IMR-90 (cell line): Measurements from ENCODE around the gene TTC21A. TPM values are rescaled to one million over a fixed set of nuclear protein-coding genes. Genes with fewer than 3 reads are reported as not detected.

ENCODE experiments used
- ATAC-seq: fragments of 200-7000 bp; cut with Tn5 transposase; 2 replicates; pipeline ENCODE4 v1.9.1; 2020; ENCODE audit warnings: low read depth, mild to moderate bottlenecking, moderate library complexity
- BruUV-seq: library from RNA; stranded (reverse); fragments of 400-500 nt; replicated peaks from 2 replicates; lab custom pipeline; 2021; lab: Mats Ljungman, UMichigan
- CTCF ChIA-PET: fragments of 300-600 bp; formaldehyde crosslinking; extraction: SDS; loops from one replicate; lab custom pipeline; 2021; ENCODE audit warnings: antibody characterized with exemption; lab: Yijun Ruan, JAX
- POLR2A ChIA-PET: fragments of 300-600 bp; sonication (Branson Sonifier 250); formaldehyde crosslinking; loops from one replicate; lab custom pipeline; 2022; ENCODE audit warnings: antibody characterized with exemption; ENCODE audit not compliant: unreplicated experiment; lab: Charles Lee
- DNase-seq: peaks from one replicate; pipeline ENCODE4 v3.0.0; 2013
- H2AFZ ChIP-seq: replicated peaks from 2 replicates; pipeline ENCODE3; 2013; ENCODE audit warnings: low read length, mild to moderate bottlenecking; ENCODE audit not compliant: poor library complexity
- H2AK5ac ChIP-seq: 2 replicates; pipeline ENCODE4 v1.6.1; 2013; ENCODE audit warnings: low read depth, low read length, inconsistent platforms
- H2AK9ac ChIP-seq: replicated peaks from 2 replicates; pipeline ENCODE3; 2013; ENCODE audit warnings: mild to moderate bottlenecking, low read depth, low read length, moderate library complexity; ENCODE audit not compliant: poor library complexity
- H2BK120ac ChIP-seq: 2 replicates; pipeline ENCODE4 v1.6.1; 2013; ENCODE audit warnings: low read depth, low read length, inconsistent platforms
- H2BK15ac ChIP-seq: 3 replicates; pipeline ENCODE4 v1.6.1; 2013; ENCODE audit warnings: low read depth, low read length, inconsistent platforms
- H2BK20ac ChIP-seq: 2 replicates; pipeline ENCODE4 v1.6.1; 2013; ENCODE audit warnings: low read depth, mild to moderate bottlenecking, inconsistent platforms, low read length, moderate library complexity
- H2BK5ac ChIP-seq: 2 replicates; pipeline ENCODE4 v1.6.1; 2013; ENCODE audit warnings: mild to moderate bottlenecking, low read depth, low read length, inconsistent platforms; ENCODE audit not compliant: poor library complexity, severe bottlenecking
- H3K14ac ChIP-seq: replicated peaks from 2 replicates; pipeline ENCODE4 v1.6.1; 2013; ENCODE audit warnings: low read depth, low read length, inconsistent platforms
- H3K18ac ChIP-seq: 2 replicates; pipeline ENCODE4 v1.6.1; 2013; ENCODE audit warnings: low read depth, low read length, control low read depth
- H3K23ac ChIP-seq: 2 replicates; pipeline ENCODE4 v1.6.1; 2013; ENCODE audit warnings: low read depth, low read length, inconsistent platforms
- H3K27ac ChIP-seq: 2 replicates; pipeline ENCODE4 v1.5.1; 2013; ENCODE audit warnings: mild to moderate bottlenecking, control low read depth, low read length; ENCODE audit not compliant: insufficient read depth
- H3K27me3 ChIP-seq: 2 replicates; pipeline ENCODE4 v1.6.1; 2013; ENCODE audit warnings: low read length; ENCODE audit not compliant: control insufficient read depth, insufficient read depth
- H3K36me3 ChIP-seq: 2 replicates; pipeline ENCODE4 v1.6.1; 2013; ENCODE audit warnings: low read length, mixed read lengths; ENCODE audit not compliant: control insufficient read depth, insufficient read depth
- H3K4ac ChIP-seq: 2 replicates; pipeline ENCODE4 v1.6.1; 2013; ENCODE audit warnings: low read depth, low read length, inconsistent platforms
- H3K4me1 ChIP-seq: 2 replicates; pipeline ENCODE4 v1.6.1; 2013; ENCODE audit warnings: low read length, mixed read lengths; ENCODE audit not compliant: control insufficient read depth, insufficient read depth
- H3K4me2 ChIP-seq: 2 replicates; pipeline ENCODE4 v1.6.1; 2013; ENCODE audit warnings: low read depth, mild to moderate bottlenecking, control low read depth, low read length, moderate library complexity
- H3K4me3 ChIP-seq: 2 replicates; pipeline ENCODE4 v1.5.1; 2013; ENCODE audit warnings: low read depth, mild to moderate bottlenecking, control low read depth, low read length, moderate library complexity; ENCODE audit not compliant: insufficient read depth
- H3K56ac ChIP-seq: 2 replicates; pipeline ENCODE4 v1.6.1; 2013; ENCODE audit warnings: low read length, inconsistent platforms; ENCODE audit not compliant: insufficient read depth; ENCODE audit errors: extremely low read depth
- H3K79me1 ChIP-seq, 2 experiments: 2 replicates each; pipeline ENCODE4 v1.6.1; 2013; ENCODE audit warnings: low read length in 2 of 2, inconsistent platforms in 1 of 2, low read depth in 1 of 2
- H3K9ac ChIP-seq: 2 replicates; pipeline ENCODE4 v1.6.1; 2013; ENCODE audit warnings: low read depth, low read length, control low read depth
- H3K9me1 ChIP-seq: 2 replicates; pipeline ENCODE4 v1.6.1; 2013; ENCODE audit warnings: low read length, inconsistent platforms; ENCODE audit not compliant: insufficient read depth
- H3K9me3 ChIP-seq: 2 replicates; pipeline ENCODE4 v1.6.1; 2013; ENCODE audit warnings: low read length; ENCODE audit not compliant: control insufficient read depth, insufficient read depth
- H4K20me1 ChIP-seq: 2 replicates; pipeline ENCODE4 v1.6.1; 2013; ENCODE audit warnings: low read length, inconsistent platforms; ENCODE audit not compliant: insufficient read depth
- H4K5ac ChIP-seq: 2 replicates; pipeline ENCODE4 v1.6.1; 2013; ENCODE audit warnings: mild to moderate bottlenecking, low read depth, low read length, control low read depth
- H4K8ac ChIP-seq, 2 experiments: 2 replicates each; pipeline ENCODE4 v1.6.1; 2013; ENCODE audit warnings: low read depth in 2 of 2, low read length in 2 of 2, control low read depth in 1 of 2, inconsistent platforms in 1 of 2
- H4K91ac ChIP-seq: 2 replicates; pipeline ENCODE4 v1.6.1; 2013; ENCODE audit warnings: low read depth, low read length, inconsistent platforms; ENCODE audit not compliant: insufficient read depth
- BHLHE40 ChIP-seq: fragments of 150-350 bp; IDR thresholded peaks from 2 replicates; pipeline ENCODE4 v1.6.1; 2016; ENCODE audit warnings: mild to moderate bottlenecking, low read depth, low read length
- CEBPB ChIP-seq: IDR thresholded peaks from 2 replicates; pipeline ENCODE4 v1.6.1; 2012; ENCODE audit warnings: low read depth, low read length, improper control_type of control experiment
- CHD1 ChIP-seq: IDR thresholded peaks from 2 replicates; pipeline ENCODE4 v1.6.1; 2012; ENCODE audit warnings: low read depth, low read length, improper control_type of control experiment
- CTCF ChIP-seq: conservative IDR thresholded peaks from 2 replicates; pipeline ENCODE4 v1.5.1; 2012; ENCODE audit warnings: mild to moderate bottlenecking, low read depth, low read length, improper control_type of control experiment
- FOS ChIP-seq: fragments of 150-350 bp; IDR thresholded peaks from 2 replicates; pipeline ENCODE4 v1.6.1; 2016; ENCODE audit warnings: low read depth, low read length
- MAFK ChIP-seq: IDR thresholded peaks from 2 replicates; pipeline ENCODE4 v1.6.1; 2012; ENCODE audit warnings: low read depth, low read length, improper control_type of control experiment
- MAZ ChIP-seq: IDR thresholded peaks from 2 replicates; pipeline ENCODE4 v1.6.1; 2012; ENCODE audit warnings: low read depth, mild to moderate bottlenecking, low read length, improper control_type of control experiment, moderate library complexity, borderline replicate concordance
- MXI1 ChIP-seq: IDR thresholded peaks from 2 replicates; pipeline ENCODE4 v1.6.1; 2012; ENCODE audit warnings: low read depth, mild to moderate bottlenecking, low read length, moderate library complexity, borderline replicate concordance
- NFE2L2 ChIP-seq: fragments of 150-350 bp; IDR thresholded peaks from 2 replicates; pipeline ENCODE4 v1.6.1; 2016; ENCODE audit warnings: low read depth, mild to moderate bottlenecking, low read length
- POLR2A ChIP-seq: IDR thresholded peaks from 2 replicates; pipeline ENCODE4 v1.6.1; 2012; ENCODE audit warnings: mild to moderate bottlenecking, low read depth, low read length
- RAD21 ChIP-seq: IDR thresholded peaks from 2 replicates; pipeline ENCODE4 v1.6.1; 2012; ENCODE audit warnings: low read length, improper control_type of control experiment
- RCOR1 ChIP-seq: IDR thresholded peaks from 2 replicates; pipeline ENCODE4 v1.6.1; 2012; ENCODE audit warnings: mild to moderate bottlenecking, low read length, improper control_type of control experiment; ENCODE audit not compliant: insufficient replicate concordance
- RFX5 ChIP-seq: IDR thresholded peaks from 2 replicates; pipeline ENCODE4 v1.8.0; 2012; ENCODE audit warnings: low read depth, mild to moderate bottlenecking, low read length, moderate library complexity
- SMC3 ChIP-seq: fragments of 150-350 bp; IDR thresholded peaks from 2 replicates; pipeline ENCODE4 v1.6.1; 2016; ENCODE audit warnings: low read depth, mild to moderate bottlenecking, antibody characterized with exemption, low read length, moderate library complexity
- WGBS, 2 experiments: methylation state at CpG; one replicate each; pipeline versions ENCODE4 v1.1.5 to v1.1.7; 2013; ENCODE audit warnings: missing lambda C conversion rate in 2 of 2; ENCODE audit not compliant: insufficient read length in 1 of 2; ENCODE audit errors: extremely low coverage in 2 of 2; 5-methylcytosine and 5-hydroxymethylcytosine counted together
- dilution Hi-C: fragments of 300-500 bp; cut with HindIII; formaldehyde crosslinking; loops from one replicate; pipeline ENCODE4 v1.14.3; 2018; ENCODE audit warnings: low sequenced_read_pairs; ENCODE audit not compliant: unreplicated experiment
- in situ Hi-C: fragments of 300-500 bp; cut with MboI; formaldehyde crosslinking; loops from 3 replicates; pipeline ENCODE4 v1.14.3; 2019; ENCODE audit warnings: low sequenced_read_pairs, inconsistent platforms, mixed read lengths
- intact Hi-C: fragments of 100-400 bp; cut with micrococcal nuclease; formaldehyde crosslinking; loops from 2 replicates; pipeline ENCODE4 v1.10.0; 2022
- polyA plus RNA-seq, 3 experiments: library from polyadenylated mRNA; depleted of rRNA; stranded (reverse); fragments of >200 nt; gene quantifications; 2 replicates each; pipeline ENCODE4 v1.2.3, GENCODE V29; 2012; ENCODE audit warnings: low replicate concordance in 1 of 3
- total RNA-seq: library from RNA; depleted of rRNA; stranded (reverse); fragments of >200 nt; gene quantifications from 2 replicates; pipeline ENCODE4 v1.2.3, GENCODE V29; 2012
- TF ChIP-seq, protein P1 (sequence below): fragments of 150-350 bp; IDR thresholded peaks from 2 replicates; pipeline ENCODE4 v1.6.1; 2016; ENCODE audit warnings: low read depth, mild to moderate bottlenecking, low read length, moderate library complexity, borderline replicate concordance
- TF ChIP-seq, protein P2 (sequence below): fragments of 150-350 bp; IDR thresholded peaks from 2 replicates; pipeline ENCODE4 v1.6.1; 2017; ENCODE audit warnings: mild to moderate bottlenecking, antibody characterized with exemption, low read length, low read depth

Gene TTC21A
- total and polyA plus RNA-seq, 2 of the 4 experiments (the other 2 are of a cell fraction): 0.90 to 1.8 TPM

- H3K9me3 ChIP-seq: no peaks in the 10 kb centered on the region
- no peak overlapping the region for H3K14ac ChIP-seq
- no peaks in the 10 kb centered on the region for H3K9me1 ChIP-seq
- dilution Hi-C loops (no loop called here), in situ Hi-C loops (no loop called here), intact Hi-C loops (no loop called here)
- no peak overlapping the region for H4K5ac ChIP-seq
- no peak overlapping the region for H3K23ac ChIP-seq
- H3K79me1 ChIP-seq: no peaks in the 10 kb centered on the region
- peaks cover 29% of the 10 kb centered on the region for H3K36me3 ChIP-seq
- CTCF ChIA-PET: interaction anchor here (0.7 kb wide), 1 partner anchor 20 kb away, joined by 3 read pairs; no protein-coding TSS in a partner anchor
- no peak overlapping the region for H3K9ac ChIP-seq
- H2BK15ac ChIP-seq: no peak overlapping the region
- no peaks in the 10 kb centered on the region for H4K20me1 ChIP-seq
- no peak overlapping the region for H2BK5ac ChIP-seq
- no peak overlapping the region for H4K91ac ChIP-seq
- no peak overlapping the region for H2BK20ac ChIP-seq
- H3K18ac ChIP-seq: no peak overlapping the region
- H3K27me3 ChIP-seq: no peaks in the 10 kb centered on the region
- H3K4me2 ChIP-seq: no peak overlapping the region
- BruUV-seq: no TSS peak
- TF ChIP-seq CEBPB (no peak), MAZ (no peak), SMC3 (no peak), CHD1 (no peak), MXI1 (no peak), RAD21 (no peak), FOS (no peak), RFX5 (no peak), NFE2L2 (no peak), POLR2A (no peak), CTCF (no peak), RCOR1 (no peak), BHLHE40 (no peak), MAFK (no peak)
- TF ChIP-seq, protein P1, sequence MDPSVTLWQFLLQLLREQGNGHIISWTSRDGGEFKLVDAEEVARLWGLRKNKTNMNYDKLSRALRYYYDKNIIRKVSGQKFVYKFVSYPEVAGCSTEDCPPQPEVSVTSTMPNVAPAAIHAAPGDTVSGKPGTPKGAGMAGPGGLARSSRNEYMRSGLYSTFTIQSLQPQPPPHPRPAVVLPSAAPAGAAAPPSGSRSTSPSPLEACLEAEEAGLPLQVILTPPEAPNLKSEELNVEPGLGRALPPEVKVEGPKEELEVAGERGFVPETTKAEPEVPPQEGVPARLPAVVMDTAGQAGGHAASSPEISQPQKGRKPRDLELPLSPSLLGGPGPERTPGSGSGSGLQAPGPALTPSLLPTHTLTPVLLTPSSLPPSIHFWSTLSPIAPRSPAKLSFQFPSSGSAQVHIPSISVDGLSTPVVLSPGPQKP: no peak
- TF ChIP-seq, protein P2, sequence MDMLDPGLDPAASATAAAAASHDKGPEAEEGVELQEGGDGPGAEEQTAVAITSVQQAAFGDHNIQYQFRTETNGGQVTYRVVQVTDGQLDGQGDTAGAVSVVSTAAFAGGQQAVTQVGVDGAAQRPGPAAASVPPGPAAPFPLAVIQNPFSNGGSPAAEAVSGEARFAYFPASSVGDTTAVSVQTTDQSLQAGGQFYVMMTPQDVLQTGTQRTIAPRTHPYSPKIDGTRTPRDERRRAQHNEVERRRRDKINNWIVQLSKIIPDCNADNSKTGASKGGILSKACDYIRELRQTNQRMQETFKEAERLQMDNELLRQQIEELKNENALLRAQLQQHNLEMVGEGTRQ: no peak
- H4K8ac ChIP-seq: no peak overlapping the region
- H2AK5ac ChIP-seq: no peak overlapping the region
- H2AK9ac ChIP-seq: no peak overlapping the region
- no peak overlapping the region for H3K4ac ChIP-seq
- no peak overlapping the region for H3K56ac ChIP-seq
- no peak overlapping the region for H2BK120ac ChIP-seq
- H3K4me1 ChIP-seq: no peaks in the 10 kb centered on the region
- no peak overlapping the region for H3K27ac ChIP-seq
- no CpG with 5 or more reads among the region's 4 CpGs for WGBS, 2 experiments
- DNase-seq (no peak), ATAC-seq (no peak)
- no peak overlapping the region for H2AFZ ChIP-seq
- H3K4me3 ChIP-seq: no peak overlapping the region
- POLR2A ChIA-PET: no interaction called here
Measured at GRCh38 chr3:39086144-39086543, 21.3 kb upstream of the TTC21A start.
